Lower lobe of right lung (tissue), 2 donors: ENCODE measurements around the gene LGALS7. TPM values are rescaled to one million over a fixed set of nuclear protein-coding genes. Genes with fewer than 3 reads are reported as not detected.

Experiments used
- ATAC-seq, 2 donors: fragments of 200-7000 bp; cut with Tn5 transposase; one replicate each; pipeline ENCODE4 v1.9.1; 2020 to 2022; ENCODE audit warnings: mild to moderate bottlenecking in 2 of 2, moderate library complexity in 2 of 2
- DNase-seq: peaks from one replicate; pipeline ENCODE4 v3.0.0-alpha.2; 2020
- H3K27ac ChIP-seq: fragments of 200-600 bp; one replicate; pipeline ENCODE4 v1.8.0; 2022
- H3K27me3 ChIP-seq: fragments of 200-600 bp; one replicate; pipeline ENCODE4 v1.8.0; 2022; ENCODE audit warnings: low read depth
- H3K36me3 ChIP-seq: fragments of 200-600 bp; one replicate; pipeline ENCODE4 v1.8.0; 2022; ENCODE audit warnings: mild to moderate bottlenecking
- H3K4me1 ChIP-seq: fragments of 200-600 bp; one replicate; pipeline ENCODE4 v1.8.0; 2022
- H3K4me3 ChIP-seq: fragments of 200-600 bp; one replicate; pipeline ENCODE4 v1.8.0; 2022; ENCODE audit warnings: mild to moderate bottlenecking
- H3K9me3 ChIP-seq: fragments of 200-600 bp; one replicate; pipeline ENCODE4 v1.8.0; 2022
- CTCF ChIP-seq: fragments of 200-600 bp; IDR thresholded peaks from one replicate; pipeline ENCODE4 v1.8.0; 2022; ENCODE audit warnings: antibody characterized with exemption, mild to moderate bottlenecking
- intact Hi-C: fragments of 100-400 bp; cut with DNase I; formaldehyde crosslinking; loops from one replicate; pipeline ENCODE4 v1.11.0; 2022
- total RNA-seq: library from RNA; stranded (reverse); fragmentation: NEBNext Ultra II Directional; extraction: Animal tissue kit (Norgen Biotek cat#: 25700); gene quantifications from one replicate; pipeline ENCODE4 v1.2.1, GENCODE V29; 2021
- donor health status: DM: no; HTN: yes; CAD: no; lungs with severe emphysema.

The LGALS7 gene
- total RNA-seq, 1 donor from 2014 or later = not detected

- DNase-seq = no peak
- Histone ChIP-seq H3K4me3 (no peak overlapping the region), H3K4me1 (peaks cover 41% of the 10 kb centered on the region), H3K27me3 (no peaks in the 10 kb centered on the region), H3K9me3 (no peaks in the 10 kb centered on the region), H3K36me3 (peaks cover 88% of the 10 kb centered on the region), H3K27ac (peak overlapping the region; percentile 46)
- TF ChIP-seq CTCF = no peak
- intact Hi-C loops = no loop called here
- ATAC-seq = no peak
Observed at GRCh38 chr19:38727306-38727867, 45.9 kb downstream of the LGALS7 start.

- intact Hi-C loops = no loop called here
- H3K36me3 ChIP-seq = peaks cover 93% of the 10 kb centered on the region
- no peak for TF ChIP-seq CTCF
- H3K4me3 ChIP-seq = no peak overlapping the region
- peaks cover 42% of the 10 kb centered on the region for H3K4me1 ChIP-seq
- ATAC-seq (no peak), DNase-seq (no peak)
- no peaks in the 10 kb centered on the region for H3K27me3 ChIP-seq
- H3K9me3 ChIP-seq = no peaks in the 10 kb centered on the region
- H3K27ac ChIP-seq = peak overlapping the region; percentile 11
Observed at GRCh38 chr19:38726761-38727301, 46.5 kb downstream of the LGALS7 start.

- ATAC-seq (no peak), DNase-seq (no peak)
- Histone ChIP-seq H3K4me1 (peaks cover 40% of the 10 kb centered on the region), H3K36me3 (peaks cover 99% of the 10 kb centered on the region), H3K27ac (peak overlapping the region; percentile 11), H3K27me3 (no peaks in the 10 kb centered on the region), H3K4me3 (no peak overlapping the region), H3K9me3 (no peaks in the 10 kb centered on the region)
- TF ChIP-seq CTCF = no peak
- intact Hi-C loops = no loop called here
Observed at GRCh38 chr19:38726284-38726673, 47.0 kb downstream of the LGALS7 start.

GRCh38 chr19:38725469-38726283 is 47.6 kb downstream of the LGALS7 start:
- Histone ChIP-seq H3K4me3 (no peak overlapping the region), H3K9me3 (no peaks in the 10 kb centered on the region), H3K27me3 (no peaks in the 10 kb centered on the region), H3K36me3 (peaks cover 99% of the 10 kb centered on the region), H3K27ac (no peak overlapping the region), H3K4me1 (peaks cover 36% of the 10 kb centered on the region)
- no peak for TF ChIP-seq CTCF
- intact Hi-C loops = no loop called here
- no peak for ATAC-seq
- no peak for DNase-seq

GRCh38 chr19:38723990-38724854 is 49.1 kb downstream of the LGALS7 start:
- Histone ChIP-seq H3K4me1 (peaks cover 45% of the 10 kb centered on the region), H3K27me3 (no peaks in the 10 kb centered on the region), H3K4me3 (no peak overlapping the region), H3K36me3 (peaks cover 99% of the 10 kb centered on the region), H3K27ac (no peak overlapping the region), H3K9me3 (no peaks in the 10 kb centered on the region)
- ATAC-seq = no peak
- DNase-seq = no peak
- no peak for TF ChIP-seq CTCF
- intact Hi-C loops = no loop called here
